ENCODE measurements around the gene PTPRT.

GRCh38 chr20:42598581-42598980 is 591.1 kb downstream of the PTPRT start:
- TF ChIP-seq CTCF (IDR thresholded peaks at IDR 0.05) = no peak
- no peak for TF ChIP-seq POLR2A (IDR thresholded peaks at IDR 0.05)

All from uterus (tissue), 2 donors.